Endothelial cell of umbilical vein (primary cell): ENCODE measurements around the gene RHEBL1. TPM values are rescaled to one million over a fixed set of nuclear protein-coding genes. Genes with fewer than 3 reads are reported as not detected.

Source experiments
- BruUV-seq: library from RNA; stranded (reverse); fragments of 400-500 nt; replicated peaks from 2 replicates; lab custom pipeline; 2021; lab: Mats Ljungman, UMichigan
- CTCF ChIA-PET: fragments of 300-600, 350-600 bp; sonication (Branson Sonifier 250); formaldehyde crosslinking; loops from one replicate; lab custom pipeline; 2021; ENCODE audit warnings: antibody characterized with exemption, inconsistent platforms; lab: Charles Lee
- POLR2A ChIA-PET: fragments of 300-600, 350-600 bp; sonication (Branson Sonifier 250); formaldehyde crosslinking; loops from one replicate; lab custom pipeline; 2021; ENCODE audit warnings: antibody characterized with exemption, inconsistent platforms; lab: Charles Lee
- DNase-seq: peaks from one replicate; pipeline ENCODE4 v3.0.0-alpha.2; 2011; ENCODE audit warnings: low read depth, low spot score
- FAIRE-seq: peaks from 2 replicates; lab custom pipeline; 2011; peaks lifted over from hg19 to GRCh38; lab: Jason Lieb, UNC
- H2AFZ ChIP-seq: 2 replicates; pipeline ENCODE4 v1.6.0; 2012; ENCODE audit warnings: low read depth, low read length, control low read depth, inconsistent platforms
- H3K27ac ChIP-seq: 2 replicates; pipeline ENCODE4 v1.5.1; 2011; ENCODE audit warnings: low read depth, mild to moderate bottlenecking, control low read depth, low read length, moderate library complexity; ENCODE audit not compliant: insufficient read depth
- H3K27me3 ChIP-seq, 2 experiments: 2 replicates each; pipeline versions ENCODE4 v1.6.0 to v1.6.1; 2011; ENCODE audit warnings: low read length in 2 of 2, mixed read lengths in 1 of 2; ENCODE audit not compliant: control insufficient read depth in 2 of 2, insufficient read depth in 2 of 2
- H3K36me3 ChIP-seq, 2 experiments: 2 replicates in 1 of 2; 3 replicates in 1 of 2; pipeline ENCODE4 v1.5.1; 2011; ENCODE audit warnings: low read length in 2 of 2, mild to moderate bottlenecking in 1 of 2, moderate library complexity in 1 of 2; ENCODE audit not compliant: control insufficient read depth in 2 of 2, insufficient read depth in 2 of 2; ENCODE audit errors: extremely low read depth in 1 of 2
- H3K4me1 ChIP-seq: 3 replicates; pipeline ENCODE4 v1.5.1; 2011; ENCODE audit warnings: mild to moderate bottlenecking, low read length; ENCODE audit not compliant: control insufficient read depth, insufficient read depth; ENCODE audit errors: extremely low read depth
- H3K4me2 ChIP-seq: 2 replicates; pipeline ENCODE4 v1.6.1; 2011; ENCODE audit warnings: low read length, control low read depth, mixed read lengths; ENCODE audit not compliant: insufficient read depth
- H3K4me3 ChIP-seq, 3 experiments: fragments of 200-600 bp in 1 of 3; sonication (generic), shearing (Covaris generic) in 1 of 3; replicated peaks in 1 of 3; 2 replicates each; pipeline ENCODE4 v1.5.1; 2011 to 2016; ENCODE audit warnings: control low read depth in 3 of 3, low read length in 3 of 3, mild to moderate bottlenecking in 2 of 3, inconsistent platforms in 1 of 3, low read depth in 1 of 3, moderate library complexity in 1 of 3; ENCODE audit not compliant: insufficient read depth in 1 of 3
- H3K79me2 ChIP-seq: 2 replicates; pipeline ENCODE4 v1.6.0; 2012; ENCODE audit warnings: low read length, inconsistent platforms; ENCODE audit not compliant: control insufficient read depth, insufficient read depth
- H3K9ac ChIP-seq: replicated peaks from 2 replicates; pipeline ENCODE3; 2011; ENCODE audit warnings: low read length, control low read depth; ENCODE audit not compliant: insufficient read depth; ENCODE audit errors: extremely low read depth
- H3K9me1 ChIP-seq: replicated peaks from 3 replicates; pipeline ENCODE4 v1.6.0; 2011; ENCODE audit warnings: mild to moderate bottlenecking, low read length; ENCODE audit not compliant: control insufficient read depth, insufficient read depth; ENCODE audit errors: extremely low read depth
- H3K9me3 ChIP-seq: replicated peaks from 2 replicates; pipeline ENCODE4 v1.5.1; 2012; ENCODE audit warnings: low read length, inconsistent platforms; ENCODE audit not compliant: control insufficient read depth, insufficient read depth
- H4K20me1 ChIP-seq: replicated peaks from 2 replicates; pipeline ENCODE3; 2011; ENCODE audit warnings: mild to moderate bottlenecking, low read length; ENCODE audit not compliant: control insufficient read depth, insufficient read depth; ENCODE audit errors: extremely low read depth
- CTCF ChIP-seq, 2 donors: IDR thresholded peaks; 1 replicate in 1 of 2; 2 replicates in 1 of 2; pipeline ENCODE4 v1.5.1; 2011; ENCODE audit warnings: low read length in 2 of 2, mild to moderate bottlenecking in 2 of 2, moderate library complexity in 2 of 2, control low read depth in 1 of 2, inconsistent platforms in 1 of 2, low read depth in 1 of 2; ENCODE audit not compliant: insufficient read depth in 1 of 2; ENCODE audit errors: extremely low read depth in 1 of 2
- EZH2 ChIP-seq: IDR thresholded peaks from 2 replicates; pipeline ENCODE4 v1.6.1; 2012; ENCODE audit warnings: borderline replicate concordance, low read depth, mild to moderate bottlenecking, moderate library complexity, low read length, inconsistent platforms; ENCODE audit not compliant: severe bottlenecking
- FOS ChIP-seq: IDR thresholded peaks from 2 replicates; pipeline ENCODE4 v1.6.1; 2011; ENCODE audit warnings: mild to moderate bottlenecking, low read length, moderate library complexity, borderline replicate concordance; ENCODE audit not compliant: insufficient read depth
- GATA2 ChIP-seq: IDR thresholded peaks from 2 replicates; pipeline ENCODE4 v1.7.0; 2011; ENCODE audit warnings: low read depth, mild to moderate bottlenecking, moderate library complexity, mixed read lengths, low read length; ENCODE audit not compliant: insufficient read length, insufficient read depth
- JUN ChIP-seq: IDR thresholded peaks from 2 replicates; pipeline ENCODE4 v1.6.1; 2011; ENCODE audit warnings: borderline replicate concordance, low read depth; ENCODE audit not compliant: insufficient read length, insufficient read depth
- MAX ChIP-seq: IDR thresholded peaks from 2 replicates; pipeline ENCODE4 v1.6.1; 2011; ENCODE audit not compliant: insufficient read depth, insufficient read length
- MYC ChIP-seq: IDR thresholded peaks from one replicate; pipeline ENCODE4 v1.6.1; 2011; ENCODE audit warnings: mild to moderate bottlenecking, low read depth, low read length
- POLR2A ChIP-seq: IDR thresholded peaks from 2 replicates; pipeline ENCODE4 v1.6.1; 2012; ENCODE audit warnings: low read depth, mild to moderate bottlenecking, control low read depth, low read length
- POLR2AphosphoS5 ChIP-seq: IDR thresholded peaks from 2 replicates; pipeline ENCODE4 v1.6.1; 2012; ENCODE audit warnings: low read depth, mild to moderate bottlenecking, control low read depth, low read length, moderate library complexity; ENCODE audit not compliant: insufficient read depth
- dilution Hi-C: fragments of 300-500 bp; cut with MboI; formaldehyde crosslinking; loops from one replicate; pipeline ENCODE4 v1.15.0; 2019; ENCODE audit warnings: low sequenced_read_pairs; ENCODE audit not compliant: extremely low pct_ligation_motif_present
- intact Hi-C: fragments of 100-400 bp; cut with micrococcal nuclease; formaldehyde crosslinking; loops from one replicate; pipeline ENCODE4 v1.10.0; 2022
- polyA plus RNA-seq, 4 experiments: library from polyadenylated mRNA; depleted of rRNA in 3 of 4; stranded (reverse) in 3 of 4; unstranded in 1 of 4; fragments of >200 nt; gene quantifications; 2 replicates each; pipeline versions ENCODE4 v1.2.1 to v1.2.3, GENCODE V29; 2011 to 2012; ENCODE audit warnings: missing spikeins in 1 of 4
- total RNA-seq: library from RNA; stranded (reverse); gene quantifications from 2 replicates; pipeline ENCODE4 v1.2.3, GENCODE V29; 2021

The RHEBL1 gene
- total and polyA plus RNA-seq, 2 donors (not counting 3 experiments of a cell fraction or from before 2014, with no cell fraction given) = 2.6 to 2.7 TPM

DNA sequence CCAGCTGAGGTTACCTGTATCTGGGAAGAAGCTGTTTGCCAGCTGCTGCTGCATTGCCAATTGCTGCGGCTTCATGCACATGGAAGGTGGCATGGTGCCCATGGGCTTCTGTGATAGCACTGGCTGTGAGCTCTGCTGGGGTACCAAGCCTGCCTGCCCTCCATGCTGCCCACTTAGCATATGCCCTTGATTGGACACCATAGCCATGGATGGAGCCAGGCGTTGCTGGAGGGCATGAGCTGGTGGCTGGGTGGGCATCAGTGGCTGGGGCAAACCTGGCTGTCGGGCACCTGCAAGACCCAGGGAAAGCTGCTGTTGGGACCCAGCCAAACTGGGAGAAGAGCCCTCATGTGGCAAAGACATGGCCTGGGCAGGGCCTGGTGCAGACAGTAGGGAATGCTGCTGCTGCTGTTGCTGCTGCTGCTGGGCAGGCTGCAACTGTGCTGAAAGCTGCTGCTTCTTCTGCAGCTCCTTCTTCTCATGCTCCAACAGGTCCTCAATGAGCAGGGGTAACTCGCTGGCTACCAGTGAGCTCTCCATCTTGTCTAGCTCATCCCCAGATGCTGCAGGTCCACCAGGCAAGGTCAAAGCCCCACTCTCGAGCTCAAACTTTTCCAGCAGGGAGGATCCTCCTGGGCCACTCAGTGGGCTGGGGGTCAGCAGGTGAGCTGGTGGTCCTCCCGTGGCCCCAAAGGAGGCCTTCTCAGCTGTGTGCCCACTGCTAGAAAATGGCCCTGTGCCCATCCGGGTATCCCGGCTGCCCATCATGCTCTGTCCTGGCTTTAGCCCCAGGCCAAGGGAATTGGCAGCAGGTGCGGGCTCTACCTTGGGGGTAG lies 32.5 kb downstream of the RHEBL1 start:
- H4K20me1 ChIP-seq = no peaks in the 10 kb centered on the region
- dilution Hi-C loops (no loop called here), intact Hi-C loops (no loop called here)
- DNase-seq (no peak), FAIRE-seq (no peak)
- H3K36me3 ChIP-seq = peaks cover 42 to 77% of the 10 kb centered on the region in 2 experiments
- H2AFZ ChIP-seq = no peak overlapping the region
- no peaks in the 10 kb centered on the region for H3K9me3 ChIP-seq
- ChIA-PET CTCF (interaction anchor here (0.7 to 1.4 kb wide), 4 partner anchors 11 to 84 kb away, joined by 3 to 4 read pairs (median 3); no protein-coding TSS in a partner anchor), POLR2A (interaction anchor here (0.6 to 1.4 kb wide), 2 partner anchors 17 to 94 kb away, joined by 3 to 4 read pairs; partner anchors contain the start of gene TUBA1B)
- no peak overlapping the region for H3K4me2 ChIP-seq
- no peaks in the 10 kb centered on the region for H3K27me3 ChIP-seq
- H3K4me3 ChIP-seq = no peak overlapping the region
- H3K27ac ChIP-seq = no peak overlapping the region
- H3K4me1 ChIP-seq = no peaks in the 10 kb centered on the region
- H3K79me2 ChIP-seq = no peaks in the 10 kb centered on the region
- TF ChIP-seq CTCF (IDR thresholded peaks at IDR 0.05; ENCODE audit: extremely low read depth in 1 of 2, insufficient read depth in 1 of 2, low read depth in 1 of 2, low read length in 2 of 2) (no peak), MYC (no peak), POLR2AphosphoS5 (no peak), GATA2 (no peak), FOS (no peak), EZH2 (no peak), MAX (no peak), JUN (no peak), POLR2A (no peak)
- no peaks in the 10 kb centered on the region for H3K9me1 ChIP-seq
- no peak overlapping the region for H3K9ac ChIP-seq
- no TSS peak for BruUV-seq
